GM23338 (cell line): Measurements from ENCODE around the gene SYT13. TPM values are rescaled to one million over a fixed set of nuclear protein-coding genes. Genes with fewer than 3 reads are reported as not detected.

Source experiments
- ATAC-seq: fragments of 200-7000 bp; cut with Tn5 transposase; 3 replicates; pipeline ENCODE4 v1.9.1; 2020
- DNase-seq: peaks from one replicate; pipeline ENCODE4 v3.0.0-alpha.2; 2015; ENCODE audit warnings: low spot score
- H2AFZ ChIP-seq: fragments of 200-600 bp; sonication (generic); 2 replicates; pipeline ENCODE4 v1.8.0; 2016; ENCODE audit warnings: antibody characterized with exemption, mild to moderate bottlenecking, moderate library complexity
- H3F3A ChIP-seq: fragments of 200-600 bp; sonication (generic); replicated peaks from 2 replicates; pipeline ENCODE4 v1.8.0; 2017; ENCODE audit warnings: antibody characterized with exemption, mixed run types, low read depth
- H3K27ac ChIP-seq: fragments of 200-600 bp; sonication (generic); 2 replicates; pipeline ENCODE4 v1.6.1; 2016; ENCODE audit warnings: low read depth
- H3K27me3 ChIP-seq: fragments of 200-600 bp; sonication (generic); 2 replicates; pipeline ENCODE4 v1.8.0; 2016; ENCODE audit warnings: mild to moderate bottlenecking, mixed run types, moderate library complexity; ENCODE audit not compliant: insufficient read depth
- H3K36me3 ChIP-seq: fragments of 200-600 bp; sonication (generic); 2 replicates; pipeline ENCODE4 v1.8.0; 2016; ENCODE audit warnings: mild to moderate bottlenecking; ENCODE audit not compliant: insufficient read depth
- H3K4me1 ChIP-seq: fragments of 200-600 bp; sonication (generic); 2 replicates; pipeline ENCODE4 v1.8.0; 2016; ENCODE audit warnings: mild to moderate bottlenecking, moderate library complexity; ENCODE audit not compliant: insufficient read depth
- H3K4me2 ChIP-seq: fragments of 200-600 bp; sonication (generic); 2 replicates; pipeline ENCODE4 v1.7.1; 2017; ENCODE audit warnings: mixed run types
- H3K4me3 ChIP-seq: fragments of 200-600 bp; sonication (generic); 2 replicates; pipeline ENCODE4 v1.6.1; 2016; ENCODE audit warnings: mixed run types
- H3K79me2 ChIP-seq: fragments of 200-600 bp; sonication (generic); replicated peaks from 2 replicates; pipeline ENCODE4 v1.8.0; 2017; ENCODE audit warnings: mild to moderate bottlenecking; ENCODE audit not compliant: insufficient read depth
- H3K9me2 ChIP-seq: fragments of 200-600 bp; sonication (generic); 2 replicates; pipeline ENCODE4 v1.8.0; 2017; ENCODE audit not compliant: insufficient read depth
- H4K20me1 ChIP-seq: fragments of 200-600 bp; sonication (generic); replicated peaks from 2 replicates; pipeline ENCODE4 v1.8.0; 2017; ENCODE audit warnings: mild to moderate bottlenecking; ENCODE audit not compliant: insufficient read depth
- H3K27ac Mint-ChIP-seq: 2 replicates; pipeline ENCODE4 v1.8.0; 2020; ENCODE audit warnings: inconsistent platforms, mild to moderate bottlenecking, moderate library complexity, mixed read lengths
- H3K27me3 Mint-ChIP-seq: 3 replicates; pipeline ENCODE4 v1.8.0; 2022; ENCODE audit warnings: low read depth, mild to moderate bottlenecking, moderate library complexity, mixed read lengths, inconsistent platforms; ENCODE audit not compliant: insufficient read depth, poor library complexity
- H3K36me3 Mint-ChIP-seq: 3 replicates; pipeline ENCODE4 v1.8.0; 2021; ENCODE audit warnings: low read depth, mild to moderate bottlenecking, inconsistent platforms, moderate library complexity, mixed read lengths
- H3K4me1 Mint-ChIP-seq: 3 replicates; pipeline ENCODE4 v1.8.0; 2020; ENCODE audit warnings: mild to moderate bottlenecking, inconsistent platforms, mixed read lengths
- H3K4me3 Mint-ChIP-seq: 3 replicates; pipeline ENCODE4 v1.8.0; 2021; ENCODE audit warnings: moderate library complexity, mild to moderate bottlenecking, inconsistent platforms, mixed read lengths
- H3K9me3 Mint-ChIP-seq: 3 replicates; pipeline ENCODE4 v1.8.0; 2020; ENCODE audit warnings: moderate library complexity, mild to moderate bottlenecking, inconsistent platforms, mixed read lengths
- CREB1 ChIP-seq: fragments of 250-450 bp; sonication (Bioruptor Pico); IDR thresholded peaks from 2 replicates; pipeline ENCODE4 v1.5.0; 2020; ENCODE audit warnings: low read depth, mild to moderate bottlenecking, moderate library complexity
- CTCF ChIP-seq, 2 experiments: fragments of 200-600 bp in 1 of 2; sonication (generic) in 1 of 2; conservative IDR thresholded peaks; 2 replicates each; pipeline versions ENCODE4 v1.5.1 to v1.6.1; 2016 to 2017; ENCODE audit warnings: antibody characterized with exemption in 2 of 2, low read depth in 2 of 2, mild to moderate bottlenecking in 2 of 2, moderate library complexity in 1 of 2
- ETS1 ChIP-seq: IDR thresholded peaks from 2 replicates; pipeline ENCODE4 v1.6.1; 2016; ENCODE audit warnings: antibody characterized with exemption
- EZH2 ChIP-seq: fragments of 200-600 bp; sonication (generic); IDR thresholded peaks from one replicate; pipeline ENCODE4 v1.8.0; 2017; ENCODE audit warnings: antibody characterized with exemption, mild to moderate bottlenecking, low read depth; ENCODE audit not compliant: unreplicated experiment
- EZH2phosphoT487 ChIP-seq: fragments of 200-600 bp; sonication (generic); IDR thresholded peaks from one replicate; pipeline ENCODE4 v1.8.1; 2018; ENCODE audit warnings: antibody characterized with exemption; ENCODE audit not compliant: unreplicated experiment
- JUNB ChIP-seq: IDR thresholded peaks from one replicate; pipeline ENCODE4 v1.6.1; 2016; ENCODE audit warnings: antibody characterized with exemption; ENCODE audit not compliant: unreplicated experiment
- NANOG ChIP-seq: IDR thresholded peaks from 2 replicates; pipeline ENCODE4 v1.6.1; 2016; ENCODE audit warnings: antibody characterized with exemption, borderline replicate concordance
- POLR2AphosphoS5 ChIP-seq: IDR thresholded peaks from 2 replicates; pipeline ENCODE4 v1.6.1; 2016; ENCODE audit warnings: antibody characterized with exemption, low read depth
- REST ChIP-seq: IDR thresholded peaks from one replicate; pipeline ENCODE4 v1.6.1; 2018; ENCODE audit warnings: antibody characterized with exemption; ENCODE audit not compliant: unreplicated experiment
- STAT1 ChIP-seq: IDR thresholded peaks from one replicate; pipeline ENCODE4 v1.6.1; 2016; ENCODE audit warnings: antibody characterized with exemption; ENCODE audit not compliant: unreplicated experiment
- ZNF114 ChIP-seq: fragments of 250-450 bp; sonication (Bioruptor Pico); IDR thresholded peaks from 2 replicates; pipeline ENCODE4 v1.5.0; 2020; ENCODE audit warnings: mild to moderate bottlenecking, moderate library complexity
- ZNF331 ChIP-seq: fragments of 250-450 bp; sonication (Bioruptor Pico); IDR thresholded peaks from 2 replicates; pipeline ENCODE4 v1.5.0; 2020; ENCODE audit warnings: low read depth, mild to moderate bottlenecking, moderate library complexity
- ZNF462 ChIP-seq: fragments of 250-450 bp; sonication (Bioruptor Pico); IDR thresholded peaks from 2 replicates; pipeline ENCODE4 v1.5.0; 2020; ENCODE audit warnings: mild to moderate bottlenecking, moderate library complexity
- polyA plus RNA-seq: library from polyadenylated mRNA; unstranded; fragments of >200 nt; fragmentation: Nextera tagmentation; extraction: Ambion mirVana; gene quantifications from 2 replicates; pipeline ENCODE4 v1.2.1, GENCODE V29; 2016
- total RNA-seq: library from RNA; depleted of rRNA; stranded (reverse); fragments of >200 nt; shearing (Covaris generic); gene quantifications from 2 replicates; pipeline ENCODE4 v1.2.3, GENCODE V29; 2014

The SYT13 gene
- total and polyA plus RNA-seq, 2 experiments from 2014 or later = 3.4 to 16.3 TPM

- H3K79me2 ChIP-seq = no peaks in the 10 kb centered on the region
- peaks cover 6% of the 10 kb centered on the region for H3K27me3 Mint-ChIP-seq
- TF ChIP-seq POLR2AphosphoS5 = no peak
- TF ChIP-seq EZH2phosphoT487 = no peak
- TF ChIP-seq NANOG = no peak
- TF ChIP-seq CTCF (conservative IDR thresholded peaks at IDR 0.05; ENCODE audit: low read depth in 2 of 2) = no peak
- TF ChIP-seq CREB1 (CRISPR knock-in tag) = no peak
- no peak for TF ChIP-seq JUNB
- no peak for TF ChIP-seq ZNF331 (CRISPR knock-in tag)
- TF ChIP-seq ZNF114 (CRISPR knock-in tag) = no peak
- TF ChIP-seq STAT1 = no peak
- no peak for TF ChIP-seq ETS1
- no peak for TF ChIP-seq ZNF462 (CRISPR knock-in tag)
- TF ChIP-seq EZH2 = no peak
- no peak for TF ChIP-seq REST
- H3K36me3 Mint-ChIP-seq = no peaks in the 10 kb centered on the region
- no peak overlapping the region for H3K27ac Mint-ChIP-seq
- ATAC-seq (no peak), DNase-seq (no peak)
- no peak overlapping the region for H3K4me3 Mint-ChIP-seq
- no peaks in the 10 kb centered on the region for H3K9me2 ChIP-seq
- no peaks in the 10 kb centered on the region; the same call in 2 of the 3 replicates for H3K9me3 Mint-ChIP-seq
- H2AFZ ChIP-seq = no peak overlapping the region
- no peaks in the 10 kb centered on the region for H3F3A ChIP-seq
- H3K4me1 Mint-ChIP-seq = no peaks in the 10 kb centered on the region
- no peak overlapping the region for H3K4me2 ChIP-seq
- no peak overlapping the region for H3K27ac ChIP-seq
- H3K36me3 ChIP-seq = no peaks in the 10 kb centered on the region
- H3K4me1 ChIP-seq = no peaks in the 10 kb centered on the region
- H3K27me3 ChIP-seq = no peaks in the 10 kb centered on the region
- no peak overlapping the region for H3K4me3 ChIP-seq
- peaks cover 2% of the 10 kb centered on the region; the same call in 1 of the 2 replicates for H4K20me1 ChIP-seq
Observed at GRCh38 chr11:45246241-45246640, 39.9 kb downstream of the SYT13 start.
